GM18520 (cell line): ENCODE measurements around the gene CAMK1.

Experiments used
- ATAC-seq: cut with Tn5 transposase; IDR thresholded peaks from one replicate; pipeline ENCODE4 v1.9.1; 2021; ENCODE audit not compliant: unreplicated experiment

CAMK1 gene

GRCh38 chr3:9793161-9793781, 23.5 kb upstream of the CAMK1 start:
- ATAC-seq = no peak

GRCh38 chr3:9792405-9793160, 22.8 kb upstream of the CAMK1 start, which contains the start of the genes ARPC4 and TADA3:
Gene ARPC4, plus strand, starts transcription at chr3:9793082. Its CDS starts 40 bp downstream, at chr3:9793122.
Gene TADA3, minus strand, starts transcription at chr3:9792473. Its CDS starts 1,007 bp downstream, at chr3:9791466.
- ATAC-seq = peak; percentile 66

- ATAC-seq = no peak
These were observed 22.1 kb upstream of the CAMK1 start for GRCh38 chr3:9791790-9792404.

- no peak for ATAC-seq
These were observed 21.4 kb upstream of the CAMK1 start for GRCh38 chr3:9791127-9791526.

- ATAC-seq = no peak
These were observed 18.0 kb upstream of the CAMK1 start for GRCh38 chr3:9787714-9788113.

- ATAC-seq = no peak
These were observed 17.3 kb upstream of the CAMK1 start for GRCh38 chr3:9786825-9787669.

GRCh38 chr3:9786209-9786739, 16.5 kb upstream of the CAMK1 start:
- no peak for ATAC-seq

GRCh38 chr3:9785602-9786001, 15.9 kb upstream of the CAMK1 start:
- no peak for ATAC-seq

- ATAC-seq = no peak
These were observed 15.2 kb upstream of the CAMK1 start for GRCh38 chr3:9784965-9785364.

GRCh38 chr3:9783954-9784353, 14.2 kb upstream of the CAMK1 start:
- no peak for ATAC-seq

- no peak for ATAC-seq
These were observed 13.0 kb upstream of the CAMK1 start for GRCh38 chr3:9782770-9783169.

- ATAC-seq = no peak
These were observed 12.3 kb upstream of the CAMK1 start for GRCh38 chr3:9781978-9782603.

GRCh38 chr3:9781551-9781950, 11.8 kb upstream of the CAMK1 start:
- no peak for ATAC-seq

GRCh38 chr3:9780910-9781309, 11.2 kb upstream of the CAMK1 start:
- ATAC-seq = no peak

GRCh38 chr3:9780458-9780812, 10.7 kb upstream of the CAMK1 start:
- no peak for ATAC-seq

- no peak for ATAC-seq
These were observed 10.1 kb upstream of the CAMK1 start for GRCh38 chr3:9779721-9780457.

GRCh38 chr3:9779075-9779593, 9.4 kb upstream of the CAMK1 start:
- ATAC-seq = no peak

GRCh38 chr3:9778143-9779074, 8.7 kb upstream of the CAMK1 start:
- ATAC-seq = no peak

- ATAC-seq = no peak
These were observed 7.9 kb upstream of the CAMK1 start for GRCh38 chr3:9777694-9778021.
